Fibroblast of lung (primary cell): ENCODE data around the gene PDILT. TPM values are rescaled to one million over a fixed set of nuclear protein-coding genes. Genes with fewer than 3 reads are reported as not detected.

Source experiments
- DNase-seq, 2 donors: peaks; one replicate each; pipeline versions ENCODE4 v3.0.0 to v3.0.0-alpha.2; 2010; ENCODE audit warnings: low read depth in 2 of 2
- H2AFZ ChIP-seq: 2 replicates; pipeline ENCODE4 v1.5.1; 2012; ENCODE audit warnings: low read length, control low read depth, inconsistent platforms
- H3K27ac ChIP-seq: 2 replicates; pipeline ENCODE4 v1.5.1; 2011; ENCODE audit warnings: low read length, control low read depth; ENCODE audit not compliant: insufficient read depth
- H3K27me3 ChIP-seq: 2 replicates; pipeline ENCODE4 v1.5.1; 2011; ENCODE audit warnings: mild to moderate bottlenecking, low read length; ENCODE audit not compliant: control insufficient read depth, insufficient read depth
- H3K36me3 ChIP-seq: 2 replicates; pipeline ENCODE4 v1.5.1; 2011; ENCODE audit warnings: low read length; ENCODE audit not compliant: control insufficient read depth, insufficient read depth
- H3K4me1 ChIP-seq: 2 replicates; pipeline ENCODE4 v1.5.1; 2011; ENCODE audit warnings: low read length; ENCODE audit not compliant: control insufficient read depth, insufficient read depth; ENCODE audit errors: extremely low read depth
- H3K4me2 ChIP-seq: 2 replicates; pipeline ENCODE4 v1.5.1; 2011; ENCODE audit warnings: low read length, control low read depth; ENCODE audit not compliant: insufficient read depth; ENCODE audit errors: extremely low read depth
- H3K4me3 ChIP-seq, 4 experiments: fragments of 200-600 bp in 1 of 4; sonication (generic) in 1 of 4; replicated peaks in 1 of 4; 2 replicates each; pipeline ENCODE4 v1.5.1; 2011 to 2016; ENCODE audit warnings: low read length in 4 of 4, low read depth in 3 of 4, mild to moderate bottlenecking in 3 of 4, control low read depth in 2 of 4, inconsistent platforms in 1 of 4, mixed read lengths in 1 of 4; ENCODE audit not compliant: insufficient read depth in 1 of 4; ENCODE audit errors: control extremely low read depth in 1 of 4
- H3K79me2 ChIP-seq: 2 replicates; pipeline ENCODE4 v1.5.1; 2012; ENCODE audit warnings: mild to moderate bottlenecking, low read length, inconsistent platforms; ENCODE audit not compliant: control insufficient read depth, insufficient read depth
- H3K9ac ChIP-seq: 2 replicates; pipeline ENCODE4 v1.5.1; 2011; ENCODE audit warnings: mild to moderate bottlenecking, low read length, control low read depth; ENCODE audit not compliant: insufficient read depth
- H3K9me3 ChIP-seq: 2 replicates; pipeline ENCODE4 v1.5.1; 2012; ENCODE audit warnings: low read depth, low read length; ENCODE audit not compliant: control insufficient read depth, insufficient read depth
- H4K20me1 ChIP-seq: 2 replicates; pipeline ENCODE4 v1.5.1; 2011; ENCODE audit warnings: low read length; ENCODE audit not compliant: control insufficient read depth, insufficient read depth; ENCODE audit errors: extremely low read depth
- CTCF ChIP-seq, 2 donors: IDR thresholded peaks in 1 of 2; conservative IDR thresholded peaks in 1 of 2; 1 replicate in 1 of 2; 2 replicates in 1 of 2; pipeline ENCODE4 v1.5.1; 2011 to 2012; ENCODE audit warnings: low read length in 2 of 2, control low read depth in 1 of 2, inconsistent platforms in 1 of 2, low read depth in 1 of 2, mild to moderate bottlenecking in 1 of 2
- EZH2 ChIP-seq: IDR thresholded peaks from 2 replicates; pipeline ENCODE4 v1.5.1; 2012; ENCODE audit warnings: low read length, control low read depth, mild to moderate bottlenecking; ENCODE audit errors: missing control alignments
- polyA plus RNA-seq, 2 donors: library from polyadenylated mRNA; depleted of rRNA in 1 of 2; stranded (reverse) in 1 of 2; unstranded in 1 of 2; fragments of >200 nt; gene quantifications; 2 replicates each; pipeline ENCODE4 v1.2.1, GENCODE V29; 2011 to 2012; ENCODE audit warnings: missing spikeins in 1 of 2
- total RNA-seq: library from RNA; depleted of rRNA; stranded (reverse); fragments of >200 nt; gene quantifications from 2 replicates; pipeline ENCODE4 v1.2.1, GENCODE V29; 2014

PDILT gene
- total and polyA plus RNA-seq, 2 donors (not counting 1 experiment from before 2014, with no cell fraction given): not detected

GRCh38 chr16:20318006-20318405 lies 86.5 kb downstream of the PDILT start:
- no peak for TF ChIP-seq EZH2
- TF ChIP-seq CTCF (conservative IDR thresholded peaks at IDR 0.05 in 1 of 2, IDR thresholded peaks at IDR 0.05 in 1 of 2; ENCODE audit: low read depth in 1 of 2, low read length in 2 of 2): no peak
- Histone ChIP-seq H2AFZ (no peak overlapping the region), H4K20me1 (no peaks in the 10 kb centered on the region), H3K36me3 (no peaks in the 10 kb centered on the region), H3K79me2 (no peaks in the 10 kb centered on the region), H3K9me3 (no peaks in the 10 kb centered on the region), H3K4me1 (no peaks in the 10 kb centered on the region), H3K27ac (no peak overlapping the region), H3K27me3 (no peaks in the 10 kb centered on the region), H3K4me3 (no peak overlapping the region), H3K9ac (no peak overlapping the region), H3K4me2 (no peak overlapping the region)
- DNase-seq: no peak

GRCh38 chr16:20317117-20317516 lies 87.4 kb downstream of the PDILT start:
- Histone ChIP-seq H3K9me3 (no peaks in the 10 kb centered on the region), H3K9ac (no peak overlapping the region), H3K36me3 (no peaks in the 10 kb centered on the region), H3K4me1 (no peaks in the 10 kb centered on the region), H3K27me3 (no peaks in the 10 kb centered on the region), H3K4me3 (no peak overlapping the region), H3K4me2 (no peak overlapping the region), H4K20me1 (no peaks in the 10 kb centered on the region), H3K27ac (no peak overlapping the region), H3K79me2 (no peaks in the 10 kb centered on the region), H2AFZ (no peak overlapping the region)
- TF ChIP-seq CTCF (conservative IDR thresholded peaks at IDR 0.05 in 1 of 2, IDR thresholded peaks at IDR 0.05 in 1 of 2; ENCODE audit: low read depth in 1 of 2, low read length in 2 of 2): no peak
- TF ChIP-seq EZH2: no peak
- no peak for DNase-seq

GRCh38 chr16:20316715-20317114 lies 87.8 kb downstream of the PDILT start:
- H3K4me1 ChIP-seq: no peaks in the 10 kb centered on the region
- no peaks in the 10 kb centered on the region for H3K9me3 ChIP-seq
- no peaks in the 10 kb centered on the region for H3K36me3 ChIP-seq
- no peaks in the 10 kb centered on the region for H3K79me2 ChIP-seq
- H3K4me3 ChIP-seq: no peak overlapping the region
- H4K20me1 ChIP-seq: no peaks in the 10 kb centered on the region
- no peak overlapping the region for H3K27ac ChIP-seq
- TF ChIP-seq CTCF (conservative IDR thresholded peaks at IDR 0.05 in 1 of 2, IDR thresholded peaks at IDR 0.05 in 1 of 2; ENCODE audit: low read depth in 1 of 2, low read length in 2 of 2) (no peak), EZH2 (no peak)
- no peak for DNase-seq
- H3K4me2 ChIP-seq: no peak overlapping the region
- no peak overlapping the region for H3K9ac ChIP-seq
- no peaks in the 10 kb centered on the region for H3K27me3 ChIP-seq
- H2AFZ ChIP-seq: no peak overlapping the region
